ENCODE data around the gene KCTD6.
A peak's percentile ranks its signal among the peaks of the same experiment; 100 is the strongest.

KCTD6 gene

GRCh38 chr3:58485801-58486435 lies 6.0 kb upstream of the KCTD6 start:
- DNase-seq (ENCODE audit: low spot score) = no peak

- DNase-seq (ENCODE audit: low spot score) = no peak
Observed at GRCh38 chr3:58487140-58487886, 4.6 kb upstream of the KCTD6 start.

GRCh38 chr3:58488967-58489366 lies 2.9 kb upstream of the KCTD6 start:
- no peak for DNase-seq (ENCODE audit: low spot score)

GRCh38 chr3:58490860-58491501 lies 915 bp upstream of the KCTD6 start:
- DNase-seq (ENCODE audit: low spot score) = no peak

GRCh38 chr3:58492494-58492905 lies 604 bp downstream of the KCTD6 start:
- DNase-seq (ENCODE audit: low spot score) = no peak

GRCh38 chr3:58494107-58494506 lies 2.2 kb downstream of the KCTD6 start:
- no peak for DNase-seq (ENCODE audit: low spot score)

GRCh38 chr3:58495101-58495500 lies 3.2 kb downstream of the KCTD6 start:
- no peak for DNase-seq (ENCODE audit: low spot score)

GRCh38 chr3:58496206-58496857 lies 4.4 kb downstream of the KCTD6 start:
- no peak for DNase-seq (ENCODE audit: low spot score)

GRCh38 chr3:58497097-58497496 lies 5.2 kb downstream of the KCTD6 start:
- peak; percentile 34 for DNase-seq (ENCODE audit: low spot score)

- DNase-seq (ENCODE audit: low spot score) = no peak
Observed at GRCh38 chr3:58502872-58503271, 11.0 kb downstream of the KCTD6 start.

- no peak for DNase-seq (ENCODE audit: low spot score)
Observed at GRCh38 chr3:58507356-58508078, 15.6 kb downstream of the KCTD6 start.

GRCh38 chr3:58508437-58508836 lies 16.5 kb downstream of the KCTD6 start:
- DNase-seq (ENCODE audit: low spot score) = no peak

- no peak for DNase-seq (ENCODE audit: low spot score)
Observed at GRCh38 chr3:58514405-58514804, 22.5 kb downstream of the KCTD6 start.

GRCh38 chr3:58518291-58518789 lies 26.4 kb downstream of the KCTD6 start:
- DNase-seq (ENCODE audit: low spot score) = no peak

GRCh38 chr3:58519668-58520402 lies 27.9 kb downstream of the KCTD6 start:
- no peak for DNase-seq (ENCODE audit: low spot score)

GRCh38 chr3:58520403-58521335 lies 28.8 kb downstream of the KCTD6 start:
- no peak for DNase-seq (ENCODE audit: low spot score)

GRCh38 chr3:58521336-58521670 lies 29.4 kb downstream of the KCTD6 start:
- DNase-seq (ENCODE audit: low spot score) = no peak

GRCh38 chr3:58521917-58522631 lies 30.2 kb downstream of the KCTD6 start:
- peak; percentile 61 for DNase-seq (ENCODE audit: low spot score)

- no peak for DNase-seq (ENCODE audit: low spot score)
Observed at GRCh38 chr3:58522759-58523425, 31.0 kb downstream of the KCTD6 start.
